Stimulated activated CD4-positive, alpha-beta T cell treated with anti-CD3 and anti-CD28 coated beads, Interleukin-1b, Interleukin-23, amount 100 ng/mL, for 1 hour (primary cell): ENCODE results near the gene ZC3H8.
"Not testable (repeated sequence)": the region's sequence is repeated elsewhere in the genome, so short reads cannot be mapped to it uniquely, and the experiment has no call there.

Source experiments
- DNase-seq, 2 donors: peaks; one replicate each; pipeline ENCODE4 v3.0.0-alpha.2; 2020; ENCODE audit warnings: low read depth in 2 of 2

The ZC3H8 gene

DNA sequence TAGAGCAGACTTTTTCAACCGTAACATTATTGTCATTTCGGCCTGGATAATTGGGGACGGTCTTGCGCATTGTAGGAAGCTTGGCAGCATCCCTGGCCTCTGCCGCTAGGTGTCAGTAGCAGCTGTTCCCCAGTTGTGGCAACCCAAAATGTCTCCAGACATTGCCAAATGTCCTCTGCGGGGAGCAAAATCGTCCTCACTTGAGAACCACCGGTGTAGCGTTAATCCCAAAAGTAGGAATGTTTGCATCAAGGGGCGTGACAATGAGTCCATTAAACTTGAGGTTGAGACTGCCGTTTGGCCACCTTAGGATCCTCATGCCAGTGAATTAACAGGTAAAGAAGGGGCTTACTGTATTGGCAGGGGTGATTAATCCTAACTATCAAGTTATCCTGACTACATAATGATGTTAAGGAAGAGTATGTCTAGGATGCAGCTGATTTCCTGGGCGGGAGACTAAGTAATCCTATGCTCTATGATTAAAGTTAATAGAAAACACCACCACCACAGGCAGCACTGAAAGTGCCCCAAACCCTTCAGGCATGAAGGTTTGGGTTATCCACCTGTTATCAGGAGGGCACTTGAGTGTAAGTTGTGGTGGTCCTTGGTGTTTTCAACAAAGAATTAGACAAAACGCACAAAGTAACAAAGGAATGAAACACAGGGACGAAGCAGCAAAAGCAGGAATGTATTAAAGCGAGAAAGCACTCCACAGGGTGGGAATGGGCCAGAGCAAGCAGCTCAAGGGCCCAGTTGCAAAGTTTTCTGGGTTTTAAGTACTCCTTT is 4.9 kb upstream of the ZC3H8 start:
- DNase-seq: peak; percentile 60 to 68

GRCh38 chr2:112257575-112257974 is 2.7 kb upstream of the ZC3H8 start:
- DNase-seq: no peak

DNA sequence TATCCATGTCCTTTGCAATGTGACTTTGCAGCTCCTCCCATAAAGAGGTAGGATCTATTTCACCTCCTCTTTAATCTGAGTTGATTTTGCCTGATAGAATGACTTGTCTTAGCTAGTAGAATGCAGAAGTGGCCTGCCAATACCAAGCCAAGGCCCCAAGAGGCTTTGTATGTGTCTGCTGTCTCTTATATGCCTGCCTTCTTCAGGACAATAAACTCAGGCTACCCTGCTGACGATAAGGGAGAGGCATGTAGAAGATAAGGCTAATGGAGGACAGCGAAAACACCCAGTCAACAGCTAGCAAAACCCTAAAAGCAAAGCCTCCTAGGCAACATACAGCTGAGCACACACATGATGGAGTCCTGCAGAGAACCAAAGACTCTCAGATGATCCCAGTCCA is 1.8 kb upstream of the ZC3H8 start:
- DNase-seq: no peak

- no peak for DNase-seq
These were observed 1.0 kb upstream of the ZC3H8 start for GRCh38 chr2:112255875-112256274.

- DNase-seq: no peak
These were observed 1.5 kb downstream of the ZC3H8 start for GRCh38 chr2:112253261-112253815.

- DNase-seq: no peak
These were observed 3.6 kb downstream of the ZC3H8 start for GRCh38 chr2:112251271-112251670.

GRCh38 chr2:112244854-112245253 is 10.0 kb downstream of the ZC3H8 start:
- no peak for DNase-seq

GRCh38 chr2:112243233-112243632 is 11.6 kb downstream of the ZC3H8 start:
- no peak for DNase-seq

- no peak for DNase-seq
These were observed 12.5 kb downstream of the ZC3H8 start for GRCh38 chr2:112242384-112242783.

GRCh38 chr2:112239862-112240261 is 15.0 kb downstream of the ZC3H8 start:
- no peak for DNase-seq

- DNase-seq: no peak
These were observed 24.5 kb downstream of the ZC3H8 start for GRCh38 chr2:112230371-112230770.

- no peak for DNase-seq
These were observed 25.5 kb downstream of the ZC3H8 start for GRCh38 chr2:112229348-112229747.

DNA sequence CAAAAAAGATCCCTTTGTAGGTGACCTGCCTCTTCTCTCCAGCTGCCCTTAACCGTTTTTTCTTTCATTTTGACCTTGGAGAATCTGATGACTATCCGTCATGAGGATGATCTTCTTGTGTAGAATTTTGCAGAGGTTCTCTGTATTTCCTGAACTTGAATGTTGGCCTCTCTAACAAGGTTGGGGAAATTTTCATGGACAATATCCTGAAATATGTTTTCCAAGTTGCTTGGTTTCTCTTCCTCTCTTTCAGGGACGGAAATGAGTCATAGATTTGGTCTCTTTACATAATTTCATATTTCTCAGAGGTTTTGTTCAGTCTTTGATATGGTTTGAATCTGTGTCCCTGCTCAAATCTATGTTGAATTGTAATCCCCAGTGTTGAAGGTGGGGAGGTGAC is 34.0 kb downstream of the ZC3H8 start:
- no peak for DNase-seq

DNA sequence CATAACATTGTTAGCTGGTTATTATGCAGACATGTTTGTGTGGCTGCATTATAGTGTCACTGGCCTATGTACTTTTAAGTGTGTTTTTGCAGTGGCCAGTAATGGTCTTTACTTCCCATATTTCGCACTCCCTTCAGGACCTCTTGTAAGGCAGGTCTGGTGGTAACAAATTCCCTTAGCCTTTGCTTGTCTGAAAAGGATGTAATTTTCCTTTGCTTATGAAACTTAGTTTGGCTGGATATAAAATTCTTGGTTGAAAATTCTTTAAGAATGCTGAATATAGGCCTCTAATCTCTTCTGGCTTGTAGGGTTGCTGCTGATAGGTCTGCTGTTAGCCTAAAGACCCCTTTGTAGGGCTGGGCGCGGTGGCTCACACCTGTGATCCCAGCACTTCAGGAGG is 34.7 kb downstream of the ZC3H8 start:
- DNase-seq: no peak

GRCh38 chr2:112217854-112218253 is 37.0 kb downstream of the ZC3H8 start:
- no peak for DNase-seq

- no peak for DNase-seq
These were observed 38.7 kb downstream of the ZC3H8 start for GRCh38 chr2:112216167-112216566.

GRCh38 chr2:112207905-112208304 is 46.9 kb downstream of the ZC3H8 start:
- DNase-seq: not testable (repeated sequence)

DNA sequence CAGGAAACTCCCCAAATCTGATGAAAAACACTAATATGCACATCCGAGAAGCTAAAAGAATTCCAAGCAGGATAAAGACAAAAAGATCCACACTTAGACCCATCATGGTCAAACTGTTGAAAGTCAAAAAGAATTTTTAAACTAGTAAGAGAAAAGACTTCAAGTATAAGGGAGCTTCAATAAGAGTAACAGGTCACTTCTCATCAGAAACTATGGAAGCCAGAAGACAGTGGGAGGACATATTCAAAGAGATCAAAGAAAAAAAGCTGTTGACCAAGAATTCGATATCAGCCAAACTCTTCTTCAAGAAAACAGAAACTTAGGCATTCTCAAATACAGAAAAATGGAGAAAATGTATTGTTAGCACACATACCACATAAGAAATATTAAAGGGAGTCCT is 50.4 kb downstream of the ZC3H8 start:
- no peak for DNase-seq

- no peak for DNase-seq
These were observed 53.0 kb downstream of the ZC3H8 start for GRCh38 chr2:112201696-112202430.

- no peak for DNase-seq
These were observed 55.7 kb downstream of the ZC3H8 start for GRCh38 chr2:112199188-112199587.

- no peak for DNase-seq
These were observed 56.1 kb downstream of the ZC3H8 start for GRCh38 chr2:112198780-112199179.

DNA sequence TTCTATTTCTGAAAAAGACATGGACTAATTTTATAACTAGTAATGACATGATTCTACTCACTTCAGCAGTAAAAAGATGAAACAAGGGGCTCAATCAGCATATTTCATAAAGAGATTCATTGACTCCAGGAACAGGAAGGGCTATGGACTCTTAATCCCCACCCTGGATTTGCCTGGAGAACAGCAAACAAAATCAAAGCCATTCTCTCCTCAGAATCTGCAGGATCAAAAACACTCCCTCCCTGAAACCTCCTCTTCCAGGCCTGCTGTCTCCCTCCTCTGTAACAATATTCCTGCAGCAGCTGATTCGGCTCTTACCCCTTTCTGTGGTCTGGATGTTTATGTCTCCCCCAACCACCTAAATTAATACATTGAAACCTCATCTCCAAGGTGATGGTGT is 57.0 kb downstream of the ZC3H8 start:
- DNase-seq: no peak

- DNase-seq: no peak
These were observed 58.9 kb downstream of the ZC3H8 start for GRCh38 chr2:112195950-112196349.
